ENCODE results near the gene CAPZB.

DNA sequence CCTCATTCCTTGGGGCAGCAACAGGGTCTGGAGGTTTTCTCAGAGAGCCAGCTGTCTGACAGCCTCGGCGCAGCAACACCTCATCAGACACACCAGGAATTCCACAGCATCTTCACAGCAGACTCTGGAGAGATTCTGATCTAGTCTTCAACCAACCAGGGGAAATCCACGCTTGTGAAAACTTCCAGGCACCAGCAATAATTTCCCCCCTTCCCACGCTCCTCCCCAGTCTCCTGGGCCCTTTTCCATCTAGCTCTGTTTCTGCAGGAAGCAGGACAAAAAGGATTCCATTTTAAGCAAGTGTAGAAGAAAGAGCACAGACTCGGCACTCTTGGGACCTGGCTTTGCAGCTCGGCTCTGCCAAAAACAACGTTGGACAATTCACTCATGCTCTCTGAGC, 44.3 kb upstream of the CAPZB start:
- TF ChIP-seq CTCF (IDR thresholded peaks at IDR 0.05; ENCODE audit: low read depth, low read length) (no peak), POLR2A (IDR thresholded peaks at IDR 0.05; ENCODE audit: extremely low read depth, insufficient read length) (no peak)
- TF ChIP-seq, protein P1, sequence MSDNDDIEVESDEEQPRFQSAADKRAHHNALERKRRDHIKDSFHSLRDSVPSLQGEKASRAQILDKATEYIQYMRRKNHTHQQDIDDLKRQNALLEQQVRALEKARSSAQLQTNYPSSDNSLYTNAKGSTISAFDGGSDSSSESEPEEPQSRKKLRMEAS (IDR thresholded peaks at IDR 0.05; ENCODE audit: low read depth, low read length), result no peak

Measured in NB4 (cell line).